ENCODE data around the gene TAS2R50.

DNA sequence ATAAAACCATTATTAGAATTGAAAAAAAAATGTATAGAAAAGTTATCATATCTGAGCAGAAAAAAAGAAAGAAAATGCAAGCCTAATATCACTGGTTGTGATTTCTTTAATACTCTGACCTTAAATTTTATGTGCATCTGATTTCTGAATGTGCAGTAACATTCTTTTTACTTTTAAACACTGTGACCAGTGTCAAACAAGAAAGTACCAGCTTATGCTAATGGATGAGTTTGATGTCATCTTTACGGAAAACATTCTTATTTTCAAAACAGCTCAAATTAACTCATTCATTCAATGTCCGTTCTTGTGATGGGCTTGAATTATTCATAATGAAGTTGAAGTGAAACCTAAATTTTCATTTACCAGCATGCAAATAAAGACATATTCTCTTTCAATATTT, at the start of gene TAS2R50:
- TF ChIP-seq, protein P1, sequence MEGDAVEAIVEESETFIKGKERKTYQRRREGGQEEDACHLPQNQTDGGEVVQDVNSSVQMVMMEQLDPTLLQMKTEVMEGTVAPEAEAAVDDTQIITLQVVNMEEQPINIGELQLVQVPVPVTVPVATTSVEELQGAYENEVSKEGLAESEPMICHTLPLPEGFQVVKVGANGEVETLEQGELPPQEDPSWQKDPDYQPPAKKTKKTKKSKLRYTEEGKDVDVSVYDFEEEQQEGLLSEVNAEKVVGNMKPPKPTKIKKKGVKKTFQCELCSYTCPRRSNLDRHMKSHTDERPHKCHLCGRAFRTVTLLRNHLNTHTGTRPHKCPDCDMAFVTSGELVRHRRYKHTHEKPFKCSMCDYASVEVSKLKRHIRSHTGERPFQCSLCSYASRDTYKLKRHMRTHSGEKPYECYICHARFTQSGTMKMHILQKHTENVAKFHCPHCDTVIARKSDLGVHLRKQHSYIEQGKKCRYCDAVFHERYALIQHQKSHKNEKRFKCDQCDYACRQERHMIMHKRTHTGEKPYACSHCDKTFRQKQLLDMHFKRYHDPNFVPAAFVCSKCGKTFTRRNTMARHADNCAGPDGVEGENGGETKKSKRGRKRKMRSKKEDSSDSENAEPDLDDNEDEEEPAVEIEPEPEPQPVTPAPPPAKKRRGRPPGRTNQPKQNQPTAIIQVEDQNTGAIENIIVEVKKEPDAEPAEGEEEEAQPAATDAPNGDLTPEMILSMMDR (IDR thresholded peaks at IDR 0.05) = no peak
- TF ChIP-seq POLR2AphosphoS5 (IDR thresholded peaks at IDR 0.05; ENCODE audit: insufficient read depth in 1 of 2, low read depth in 1 of 2) = no peak
